ENCODE data around the gene FHIT.

DNA sequence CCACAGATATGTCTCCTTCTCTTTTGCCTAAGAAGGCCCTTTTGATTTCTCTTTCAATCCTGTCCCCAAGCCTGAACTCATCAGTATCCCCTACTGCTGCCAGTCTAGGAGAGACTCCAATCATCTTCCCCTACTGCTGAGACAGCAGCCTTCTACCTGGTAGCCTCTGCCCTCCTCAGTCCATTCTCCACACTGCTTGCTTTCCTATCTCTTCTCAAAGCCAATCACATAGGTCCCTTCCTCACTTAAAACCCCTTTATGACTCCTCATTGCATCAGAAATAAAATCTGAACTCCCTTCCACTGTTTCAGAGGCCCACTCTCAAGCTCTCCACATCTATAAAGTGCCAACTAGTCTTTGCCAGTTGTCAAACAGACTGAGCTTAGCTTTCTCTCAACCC lies 1119.6 kb downstream of the FHIT start:
- TF ChIP-seq GATA2 (IDR thresholded peaks at IDR 0.05; ENCODE audit: low read depth, low read length) (no peak), GATA3 (IDR thresholded peaks at IDR 0.05; ENCODE audit: low read depth, low read length) (no peak)

Data from SH-SY5Y (cell line).